Breast epithelium (tissue), 4 donors: Measurements from ENCODE around the gene ADAM33. TPM values are rescaled to one million over a fixed set of nuclear protein-coding genes. Genes with fewer than 3 reads are reported as not detected.

Experiments used
- DNase-seq, 2 donors: peaks; one replicate each; pipeline ENCODE4 v3.0.0-alpha.2; 2019; ENCODE audit warnings: low spot score in 2 of 2
- H3K27ac ChIP-seq, 2 donors: fragments of 200-600 bp; sonication (generic) in 1 of 2; one replicate each; pipeline ENCODE4 v1.5.1; 2016 to 2019; ENCODE audit warnings: mild to moderate bottlenecking in 1 of 2
- H3K27me3 ChIP-seq, 2 donors: fragments of 200-600 bp; sonication (generic) in 1 of 2; one replicate each; pipeline versions ENCODE4 v1.5.1 to v1.6.0; 2017 to 2019; ENCODE audit warnings: control low read depth in 1 of 2, mild to moderate bottlenecking in 1 of 2
- H3K36me3 ChIP-seq: fragments of 200-600 bp; one replicate; pipeline ENCODE4 v1.5.1; 2019
- H3K4me1 ChIP-seq, 2 donors: fragments of 200-600 bp; sonication (generic); one replicate each; pipeline ENCODE4 v1.5.1; 2016 to 2019; ENCODE audit warnings: control low read depth in 1 of 2
- H3K4me3 ChIP-seq, 3 donors: fragments of 200-600 bp; sonication (generic); 1 replicate in 2 of 3; 2 replicates in 1 of 3; pipeline ENCODE4 v1.5.1; 2016 to 2019; ENCODE audit warnings: mild to moderate bottlenecking in 3 of 3, moderate library complexity in 2 of 3
- H3K9me3 ChIP-seq, 2 donors: fragments of 200-600 bp; sonication (generic) in 1 of 2; one replicate each; pipeline ENCODE4 v1.5.1; 2016 to 2019; ENCODE audit warnings: control low read depth in 1 of 2
- CTCF ChIP-seq, 3 donors: fragments of 450-650 bp; IDR thresholded peaks; one replicate each; pipeline ENCODE4 v1.5.1; 2016 to 2017; ENCODE audit warnings: antibody characterized with exemption in 3 of 3, mild to moderate bottlenecking in 3 of 3, moderate library complexity in 3 of 3
- POLR2A ChIP-seq: fragments of 450-650 bp; IDR thresholded peaks from one replicate; pipeline ENCODE4 v1.6.1; 2016; ENCODE audit warnings: antibody characterized with exemption, mild to moderate bottlenecking, moderate library complexity
- POLR2AphosphoS5 ChIP-seq, 3 donors: sonication (generic); formaldehyde crosslinking; IDR thresholded peaks; one replicate each; pipeline ENCODE4 v1.6.1; 2017; ENCODE audit warnings: antibody characterized with exemption in 3 of 3
- intact Hi-C: fragments of 100-400 bp; cut with DNase I; formaldehyde crosslinking; loops from one replicate; pipeline ENCODE4 v1.15.1; 2023; ENCODE audit warnings: low total_unique reads
- total RNA-seq, 3 donors: library from RNA; depleted of rRNA; stranded (reverse); fragments of >200 nt; gene quantifications; one replicate each; pipeline ENCODE4 v1.1.0, GENCODE V29; 2016

ADAM33 gene
- total RNA-seq, 3 donors from 2014 or later = 29.4 to 39.5 (median 37.4) TPM

DNA sequence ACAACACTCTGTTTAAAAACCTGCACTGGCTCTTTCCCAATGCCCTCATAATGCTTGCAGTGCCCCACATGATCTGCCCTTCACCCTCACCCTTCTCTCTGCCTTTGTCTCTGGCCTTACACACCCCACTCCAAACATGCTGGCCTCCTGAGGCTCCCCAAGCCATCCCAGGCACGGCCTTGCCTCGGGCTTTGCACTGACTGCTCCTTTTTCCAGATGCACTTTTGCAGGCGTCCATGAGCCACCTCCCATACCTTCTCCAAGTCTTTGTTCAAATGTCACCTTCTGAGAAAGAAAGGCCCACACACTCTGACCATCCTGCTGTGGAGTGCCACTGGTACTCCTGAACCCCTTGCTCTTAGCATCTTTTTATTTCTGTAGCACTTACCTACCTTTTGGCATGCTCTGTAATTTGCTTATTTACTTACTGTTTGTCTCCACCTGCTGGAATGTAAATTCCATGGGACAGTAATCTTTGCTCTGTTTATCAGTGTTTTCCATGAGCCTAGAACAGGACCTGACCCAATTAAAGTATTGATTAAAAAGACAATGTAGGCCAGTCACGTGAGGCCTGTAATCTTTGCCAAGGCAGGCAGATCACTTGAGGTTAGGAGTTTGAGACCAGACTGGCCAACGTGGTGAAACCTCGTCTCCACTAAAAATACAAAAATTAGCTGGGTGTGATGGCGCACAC is 49.4 kb downstream of the ADAM33 start:
- intact Hi-C loops = no loop called here
- TF ChIP-seq CTCF (IDR thresholded peaks at IDR 0.05) (no peak), POLR2AphosphoS5 (IDR thresholded peaks at IDR 0.05) (no peak), POLR2A (no peak)
- H3K27ac ChIP-seq = no peak overlapping the region
- no peaks in the 10 kb centered on the region for H3K27me3 ChIP-seq
- no peaks in the 10 kb centered on the region for H3K9me3 ChIP-seq
- DNase-seq = no peak
- no peaks in the 10 kb centered on the region for H3K4me1 ChIP-seq
- H3K36me3 ChIP-seq = no peaks in the 10 kb centered on the region
- no peak overlapping the region for H3K4me3 ChIP-seq

DNA sequence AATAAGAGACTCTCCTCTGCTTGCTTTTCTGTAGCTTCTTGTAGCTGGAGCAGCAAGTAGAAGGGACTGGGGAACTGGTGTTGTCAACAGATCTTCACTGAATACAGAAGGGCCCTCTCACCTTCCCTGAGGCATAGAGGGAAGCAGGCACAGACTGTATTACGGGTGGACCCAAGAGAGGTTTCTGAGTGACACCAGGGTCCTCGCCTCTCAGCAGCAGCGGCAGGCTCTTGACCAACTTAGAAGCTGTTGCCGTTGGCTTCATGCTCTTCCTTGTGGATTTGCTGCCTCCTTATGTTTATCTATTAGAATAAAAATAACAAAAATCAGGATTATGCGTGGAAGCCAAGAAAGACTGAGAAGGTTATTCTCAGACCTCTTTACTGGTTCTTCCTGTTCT is 50.3 kb downstream of the ADAM33 start:
- TF ChIP-seq POLR2A = no peak
- TF ChIP-seq CTCF (IDR thresholded peaks at IDR 0.05) = no peak
- TF ChIP-seq POLR2AphosphoS5 (IDR thresholded peaks at IDR 0.05) = no peak
- Histone ChIP-seq H3K4me3 (no peak overlapping the region), H3K36me3 (no peaks in the 10 kb centered on the region), H3K27me3 (no peaks in the 10 kb centered on the region), H3K27ac (no peak overlapping the region), H3K9me3 (no peaks in the 10 kb centered on the region), H3K4me1 (no peaks in the 10 kb centered on the region)
- no peak for DNase-seq
- intact Hi-C loops = no loop called here

GRCh38 chr20:3630429-3630828 is 51.4 kb downstream of the ADAM33 start:
- no peak for TF ChIP-seq CTCF (IDR thresholded peaks at IDR 0.05)
- TF ChIP-seq POLR2AphosphoS5 (IDR thresholded peaks at IDR 0.05) = no peak
- TF ChIP-seq POLR2A = no peak
- Histone ChIP-seq H3K4me1 (no peaks in the 10 kb centered on the region), H3K36me3 (no peaks in the 10 kb centered on the region), H3K27me3 (no peaks in the 10 kb centered on the region), H3K9me3 (no peaks in the 10 kb centered on the region), H3K4me3 (no peak overlapping the region), H3K27ac (no peak overlapping the region)
- intact Hi-C loops = no loop called here
- DNase-seq = no peak

GRCh38 chr20:3629893-3630292 is 51.9 kb downstream of the ADAM33 start:
- intact Hi-C loops = no loop called here
- H3K9me3 ChIP-seq = no peaks in the 10 kb centered on the region
- no peak for TF ChIP-seq CTCF (IDR thresholded peaks at IDR 0.05)
- TF ChIP-seq POLR2AphosphoS5 (IDR thresholded peaks at IDR 0.05) = no peak
- no peak for TF ChIP-seq POLR2A
- no peaks in the 10 kb centered on the region for H3K36me3 ChIP-seq
- H3K27ac ChIP-seq = no peak overlapping the region
- no peaks in the 10 kb centered on the region for H3K27me3 ChIP-seq
- DNase-seq = no peak
- H3K4me3 ChIP-seq = no peak overlapping the region
- H3K4me1 ChIP-seq = no peaks in the 10 kb centered on the region

DNA sequence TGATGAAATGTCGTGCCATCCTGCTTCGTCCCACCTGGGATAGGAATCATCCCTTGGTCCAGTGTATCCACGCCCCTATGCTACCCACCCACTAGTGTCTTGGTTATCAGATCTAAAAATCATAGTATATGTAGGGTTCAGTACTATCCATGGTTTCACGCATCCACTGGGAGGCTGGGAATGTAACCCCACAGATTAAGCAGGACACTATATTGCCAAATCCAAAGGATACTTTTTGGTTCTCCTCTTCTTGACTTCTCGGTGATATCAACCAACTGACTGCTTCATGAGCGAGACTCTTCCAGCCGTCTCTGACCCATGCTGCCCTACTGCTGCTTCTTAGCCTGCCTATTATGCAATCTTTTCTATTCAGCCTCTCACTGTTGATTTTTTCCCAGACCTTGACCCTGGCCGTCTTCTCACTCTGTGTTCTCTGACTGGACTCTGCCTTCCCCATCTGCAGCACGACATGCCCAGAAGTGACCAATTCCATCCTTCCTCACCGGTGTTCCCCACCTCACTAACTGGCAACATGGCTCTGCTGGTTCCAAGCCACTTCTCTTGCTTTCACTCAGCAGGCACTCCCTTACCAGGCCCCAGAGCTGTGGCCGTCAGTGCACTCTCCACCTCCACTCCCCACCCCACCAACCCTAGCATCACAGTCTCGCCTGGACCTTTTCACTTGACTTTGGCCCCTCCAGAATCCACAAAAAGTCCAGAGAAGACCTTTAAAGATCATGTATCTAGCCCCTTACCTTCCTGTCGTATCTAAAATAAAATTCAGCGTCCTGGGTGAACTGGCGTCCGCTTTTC is 53.1 kb downstream of the ADAM33 start:
- no peak overlapping the region for H3K4me3 ChIP-seq
- no peaks in the 10 kb centered on the region for H3K9me3 ChIP-seq
- no peaks in the 10 kb centered on the region for H3K27me3 ChIP-seq
- DNase-seq = no peak
- H3K4me1 ChIP-seq = no peaks in the 10 kb centered on the region
- no peak for TF ChIP-seq CTCF (IDR thresholded peaks at IDR 0.05)
- TF ChIP-seq POLR2AphosphoS5 (IDR thresholded peaks at IDR 0.05) = no peak
- TF ChIP-seq POLR2A = no peak
- intact Hi-C loops = no loop called here
- H3K27ac ChIP-seq = no peak overlapping the region
- no peaks in the 10 kb centered on the region for H3K36me3 ChIP-seq
